ENCODE measurements around the gene PLD1.

The PLD1 gene

DNA sequence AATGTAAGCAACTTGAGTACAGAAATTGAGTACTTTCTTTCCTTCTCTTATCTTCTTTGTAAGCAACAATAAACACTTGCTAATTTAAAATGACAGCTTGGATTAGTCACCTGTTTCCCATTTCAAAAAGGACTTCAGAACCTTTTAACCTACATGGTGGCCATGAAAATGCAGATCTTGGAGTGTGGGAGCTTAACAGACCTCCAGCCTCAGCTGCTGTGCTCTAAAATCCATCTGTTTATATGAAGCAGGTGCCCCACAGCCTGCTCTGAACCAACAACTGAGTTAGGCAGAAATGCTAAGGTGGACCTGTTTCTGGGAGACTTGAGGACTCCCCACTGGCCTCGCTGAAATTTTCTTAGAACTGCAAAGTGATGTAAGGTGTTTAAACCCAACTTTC lies 259.0 kb downstream of the PLD1 start (continued):
- TF ChIP-seq, protein P1, sequence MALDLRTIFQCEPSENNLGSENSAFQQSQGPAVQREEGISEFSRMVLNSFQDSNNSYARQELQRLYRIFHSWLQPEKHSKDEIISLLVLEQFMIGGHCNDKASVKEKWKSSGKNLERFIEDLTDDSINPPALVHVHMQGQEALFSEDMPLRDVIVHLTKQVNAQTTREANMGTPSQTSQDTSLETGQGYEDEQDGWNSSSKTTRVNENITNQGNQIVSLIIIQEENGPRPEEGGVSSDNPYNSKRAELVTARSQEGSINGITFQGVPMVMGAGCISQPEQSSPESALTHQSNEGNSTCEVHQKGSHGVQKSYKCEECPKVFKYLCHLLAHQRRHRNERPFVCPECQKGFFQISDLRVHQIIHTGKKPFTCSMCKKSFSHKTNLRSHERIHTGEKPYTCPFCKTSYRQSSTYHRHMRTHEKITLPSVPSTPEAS (tag by site-specific recombination; IDR thresholded peaks at IDR 0.05) = no peak

Measured in HEK293 (cell line).